ENCODE data around the gene EHF.

The EHF gene

GRCh38 chr11:34625576-34625975 lies 4.7 kb downstream of the EHF start:
- DNase-seq (ENCODE audit: low read depth) = no peak

GRCh38 chr11:34626393-34626792 lies 5.5 kb downstream of the EHF start:
- DNase-seq (ENCODE audit: low read depth) = no peak

GRCh38 chr11:34627197-34627596 lies 6.3 kb downstream of the EHF start:
- no peak for DNase-seq (ENCODE audit: low read depth)

DNA sequence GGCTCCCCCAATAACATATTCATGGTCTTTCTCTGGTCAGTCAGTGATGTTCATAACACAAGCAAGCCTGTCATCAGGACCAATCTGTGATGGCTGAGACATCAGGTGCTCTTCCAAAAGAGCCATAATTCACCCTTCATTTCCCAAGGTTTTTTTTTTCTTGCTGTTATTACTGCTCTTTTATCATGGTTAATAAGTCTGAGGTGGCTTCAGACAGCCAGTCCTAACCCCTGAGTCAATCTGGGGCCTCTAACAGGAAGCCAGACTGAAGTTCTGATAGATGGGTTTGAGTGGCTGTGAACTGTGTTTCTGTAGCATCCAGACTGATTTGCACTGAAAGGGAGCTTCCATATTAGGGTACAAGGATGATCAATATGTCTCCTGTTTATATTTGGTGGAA lies 8.8 kb downstream of the EHF start:
- no peak for DNase-seq (ENCODE audit: low read depth)

DNA sequence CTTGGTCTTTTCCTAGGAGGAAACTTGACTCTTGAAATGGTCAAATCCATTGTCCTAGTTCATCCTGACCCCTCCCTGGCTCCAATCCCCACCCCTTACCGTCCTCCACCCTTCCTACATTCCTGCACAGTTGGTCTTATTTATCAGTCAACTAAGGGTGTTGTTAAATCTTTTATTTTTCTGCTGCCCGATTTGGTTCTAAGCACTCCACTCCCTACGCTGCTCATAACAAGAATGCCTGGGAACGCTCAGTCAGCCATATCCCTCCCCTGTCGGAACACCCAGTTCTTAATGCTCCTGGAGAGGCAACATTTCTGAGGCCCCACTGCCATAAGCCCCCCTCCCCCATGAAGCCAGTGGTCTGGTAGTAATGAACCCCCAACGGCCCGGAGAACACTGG lies 9.7 kb downstream of the EHF start:
- DNase-seq (ENCODE audit: low read depth) = no peak

DNA sequence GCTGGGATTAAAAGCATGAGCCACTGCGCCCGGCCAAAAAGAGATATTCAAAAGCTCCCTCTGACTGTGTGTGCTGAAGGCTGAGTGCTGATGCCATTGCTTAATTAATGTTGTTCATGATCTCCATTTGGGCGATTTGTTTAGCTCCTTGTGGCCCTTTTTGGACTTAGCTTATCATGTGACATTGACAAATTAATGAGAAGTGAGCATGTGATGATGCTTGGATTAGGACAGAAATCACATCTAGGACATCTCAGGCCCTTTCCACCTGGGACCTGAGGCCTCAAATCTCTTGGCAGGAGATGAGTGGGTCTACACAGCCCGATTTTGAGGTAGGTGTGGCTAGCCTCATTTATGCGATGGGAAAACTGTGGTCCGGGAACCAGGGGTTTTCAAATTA lies 10.4 kb downstream of the EHF start:
- DNase-seq (ENCODE audit: low read depth) = no peak

DNA sequence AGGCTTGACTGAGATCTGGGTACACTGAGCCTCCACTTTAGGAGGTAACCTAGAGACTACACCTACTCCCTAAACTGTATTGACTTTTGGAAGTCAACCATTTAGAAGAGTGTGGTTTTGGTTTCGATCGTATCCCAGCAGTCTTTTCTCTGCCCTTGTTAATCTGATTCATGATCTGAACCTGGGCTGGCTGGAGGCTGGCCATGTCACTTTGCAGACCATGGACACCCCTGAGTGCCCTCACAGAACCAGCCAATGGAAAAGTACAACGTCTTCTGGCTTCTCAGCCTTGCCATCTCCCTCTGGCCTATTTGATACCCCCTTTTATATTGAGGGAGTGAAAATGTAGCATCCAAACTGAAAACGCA lies 10.8 kb downstream of the EHF start:
- no peak for DNase-seq (ENCODE audit: low read depth)

DNA sequence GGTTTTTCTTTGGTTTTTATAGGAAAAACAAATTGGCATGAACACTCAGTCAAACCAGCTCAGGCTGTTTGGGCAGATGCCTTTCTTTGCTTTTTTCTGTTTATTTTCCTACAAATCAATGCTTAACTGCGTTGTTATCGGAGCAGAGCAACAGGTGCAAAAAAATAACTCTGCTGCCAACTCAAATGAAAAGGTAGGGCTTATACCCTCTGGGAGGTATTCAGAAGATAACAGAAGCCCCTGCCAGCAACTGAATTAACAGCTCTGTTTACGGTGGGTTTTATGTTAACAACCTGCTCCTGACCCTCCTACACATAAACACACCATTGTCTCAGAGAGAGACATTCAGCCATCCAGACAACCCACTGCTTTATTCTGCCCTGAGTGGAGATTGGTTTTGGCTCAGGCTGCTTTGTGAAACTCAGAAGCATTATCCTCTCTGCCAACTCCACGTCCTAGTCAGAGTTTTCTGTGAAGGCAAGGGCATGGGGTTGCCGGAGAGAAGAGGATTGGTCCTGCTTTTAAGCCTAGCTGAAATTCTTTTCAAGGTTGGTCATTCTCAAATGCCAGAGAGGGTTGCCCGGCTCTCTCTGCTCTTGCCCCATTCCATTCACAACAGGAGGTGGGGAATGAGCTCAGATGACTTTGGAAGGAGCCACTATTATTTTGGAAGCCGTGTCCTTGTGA lies 11.4 kb downstream of the EHF start:
- DNase-seq (ENCODE audit: low read depth) = no peak

DNA sequence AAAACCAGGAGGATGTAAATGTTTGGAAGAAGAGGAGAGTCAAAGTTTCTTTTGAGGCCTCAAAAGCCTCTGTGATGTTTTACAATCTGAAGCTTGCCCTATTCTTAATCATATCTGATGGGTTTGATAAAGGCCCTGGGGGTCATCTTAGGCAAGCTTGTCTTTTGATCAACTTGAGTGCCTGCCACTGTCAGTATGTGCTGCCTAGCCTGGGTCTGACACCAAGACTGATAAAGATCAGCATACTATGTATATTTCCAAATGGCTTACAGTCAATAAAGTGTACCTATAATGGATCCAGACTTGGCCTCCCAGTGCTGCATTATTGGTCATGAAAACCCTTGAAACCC lies 12.7 kb downstream of the EHF start:
- DNase-seq (ENCODE audit: low read depth) = no peak

DNA sequence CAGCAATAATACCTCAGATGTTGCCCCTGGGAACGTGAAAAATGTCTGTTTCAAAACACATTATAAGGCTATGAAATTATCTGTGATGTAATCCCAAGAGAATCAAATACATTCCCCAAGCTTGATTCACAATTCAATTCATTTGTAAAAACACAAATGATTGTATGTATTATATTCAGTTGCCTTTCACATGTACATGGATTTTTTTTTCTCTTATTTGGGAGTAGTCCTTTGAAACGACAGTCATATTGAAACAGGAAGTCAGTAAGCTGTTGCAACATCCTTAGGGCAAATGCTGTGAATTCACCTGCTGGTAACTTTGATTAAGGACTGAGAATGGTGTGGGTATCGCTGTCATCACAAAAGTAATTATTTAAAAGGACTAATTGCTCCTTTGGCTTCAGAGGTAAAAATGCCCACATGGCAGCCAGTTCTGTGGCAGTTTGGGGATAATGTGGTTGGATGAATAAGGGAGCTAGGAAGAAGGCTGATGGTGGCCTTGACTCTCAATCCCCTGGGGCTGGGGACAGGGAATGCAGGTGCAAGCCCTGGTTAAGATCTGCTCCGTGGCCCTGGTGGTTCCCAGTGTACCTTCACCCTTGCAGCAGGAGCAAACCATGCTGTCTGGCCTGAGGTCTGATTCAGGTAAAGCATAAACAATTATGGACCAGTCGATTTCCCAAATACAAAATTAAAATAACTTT lies 13.2 kb downstream of the EHF start:
- no peak for DNase-seq (ENCODE audit: low read depth)

GRCh38 chr11:34634694-34635062 lies 13.8 kb downstream of the EHF start:
- no peak for DNase-seq (ENCODE audit: low read depth)

DNA sequence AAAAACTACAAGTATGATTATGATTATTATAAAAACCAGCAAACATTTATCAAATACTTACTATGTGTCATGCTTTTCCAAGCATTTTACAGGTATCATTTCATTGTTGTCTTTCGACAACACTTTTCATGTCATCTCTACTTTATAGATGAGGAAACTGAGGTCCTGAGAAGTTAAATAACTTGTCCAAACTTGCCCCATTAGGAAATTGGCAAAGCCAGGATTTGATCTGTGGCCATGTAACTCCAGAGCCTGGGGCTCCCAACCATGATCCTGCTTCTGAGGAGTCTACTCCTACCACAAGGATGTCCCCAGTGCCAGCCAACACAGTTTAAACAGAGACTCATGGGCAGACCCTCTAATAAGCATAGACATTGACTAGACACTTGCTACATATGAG lies 15.2 kb downstream of the EHF start:
- DNase-seq (ENCODE audit: low read depth) = no peak

- no peak for DNase-seq (ENCODE audit: low read depth)
These were observed 16.4 kb downstream of the EHF start for GRCh38 chr11:34637303-34637702.

DNA sequence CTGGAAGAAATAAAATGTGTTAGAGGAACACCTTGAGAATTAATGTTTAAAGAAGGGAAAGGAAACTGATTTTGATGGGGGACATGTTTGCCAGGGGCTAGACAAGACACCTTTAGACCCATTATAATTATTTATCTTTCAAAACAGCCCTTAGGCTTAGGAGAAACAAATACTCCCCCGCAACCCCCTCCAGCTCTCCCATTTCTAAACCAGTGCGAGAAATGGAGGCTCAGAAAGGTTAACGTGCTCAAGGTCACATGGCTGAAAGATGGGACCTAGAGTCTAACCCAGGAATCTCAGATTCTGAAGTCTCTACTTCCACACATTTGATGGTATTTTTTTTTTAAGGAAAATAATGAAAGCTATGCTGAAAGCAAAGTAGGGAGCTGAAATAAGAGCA lies 18.0 kb downstream of the EHF start:
- no peak for DNase-seq (ENCODE audit: low read depth)

- no peak for DNase-seq (ENCODE audit: low read depth)
These were observed 18.7 kb downstream of the EHF start for GRCh38 chr11:34639545-34639944.

GRCh38 chr11:34640050-34640923 lies 19.4 kb downstream of the EHF start:
- DNase-seq (ENCODE audit: low read depth) = no peak

GRCh38 chr11:34640924-34641275 lies 20.0 kb downstream of the EHF start:
- no peak for DNase-seq (ENCODE audit: low read depth)

DNA sequence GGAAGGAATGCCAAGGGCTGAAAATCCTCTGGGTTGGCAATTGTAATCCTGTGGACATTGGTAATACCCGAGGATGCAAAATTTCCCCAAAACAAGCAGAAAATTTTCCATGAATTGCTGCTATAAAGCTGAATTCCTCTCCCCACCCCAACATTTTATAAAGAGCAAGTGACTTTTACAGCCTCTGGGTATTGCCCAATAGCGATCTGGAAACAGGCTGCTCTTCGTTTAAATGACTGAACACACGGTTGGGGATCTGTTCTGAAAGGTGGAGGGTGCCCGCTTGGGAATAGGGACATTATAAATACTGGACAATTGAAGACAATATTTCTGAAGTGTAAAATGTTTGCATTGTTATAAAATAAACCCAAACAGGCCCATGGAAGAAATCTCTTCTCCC lies 20.6 kb downstream of the EHF start:
- no peak for DNase-seq (ENCODE audit: low read depth)

- DNase-seq (ENCODE audit: low read depth) = no peak
These were observed 21.2 kb downstream of the EHF start for GRCh38 chr11:34642001-34642554.

DNA sequence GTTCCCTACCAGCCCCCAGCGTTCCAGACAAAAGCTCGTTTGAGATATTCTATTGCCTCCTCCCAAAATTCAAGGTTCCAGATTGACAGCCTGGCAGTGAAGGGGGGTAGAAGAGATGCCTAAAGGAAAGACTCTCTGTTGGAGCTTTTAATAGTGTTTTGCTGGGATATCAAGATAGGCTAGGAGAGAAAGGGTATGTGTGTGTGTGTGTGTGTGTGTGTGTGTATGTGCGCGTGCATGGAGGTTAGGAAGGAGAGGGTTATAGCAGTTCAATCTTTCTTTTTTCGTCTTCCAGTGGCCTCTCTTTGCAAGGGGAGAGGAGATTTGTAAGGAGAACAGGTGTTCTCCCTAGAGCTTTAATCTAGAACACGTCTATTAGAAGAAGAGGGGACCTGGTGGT lies 22.0 kb downstream of the EHF start:
- no peak for DNase-seq (ENCODE audit: low read depth)

- no peak for DNase-seq (ENCODE audit: low read depth)
These were observed 22.4 kb downstream of the EHF start for GRCh38 chr11:34643311-34643710.

GRCh38 chr11:34643846-34644245 lies 23.0 kb downstream of the EHF start:
- no peak for DNase-seq (ENCODE audit: low read depth)
